ENCODE data around the gene FGGY. TPM values are rescaled to one million over a fixed set of nuclear protein-coding genes. Genes with fewer than 3 reads are reported as not detected.

FGGY gene
- total and polyA plus RNA-seq, 8 donors = 6.2 to 27.0 (median 16.0) TPM

- Histone ChIP-seq H3K4me1 (no peaks in the 10 kb centered on the region), H3K4me3 (no peak overlapping the region), H3K27me3 (no peaks in the 10 kb centered on the region), H3K9me3 (no peaks in the 10 kb centered on the region), H3K36me3 (no peaks in the 10 kb centered on the region), H3K27ac (no peak overlapping the region)
- TF ChIP-seq CTCF (IDR thresholded peaks at IDR 0.05) = no peak
- 98 to 99% methylated on average over 3 of the region's 3 CpGs for whole genome bisulfite sequencing, 2 donors
- FAIRE-seq (no peak), DNase-seq (no peak), ATAC-seq (no peak)
- intact Hi-C loops (cut with DNase I) = loop anchor here in 1 of 3 donors (10.0 kb wide), 1 partner anchor 361 kb away; no protein-coding TSS in a partner anchor
These were observed 27.0 kb downstream of the FGGY start for GRCh38 chr1:59323879-59324278.

- no peak for ATAC-seq
- H3K4me3 ChIP-seq = no peak overlapping the region
- no peak for DNase-seq
- no peak for FAIRE-seq
- intact Hi-C loops (cut with DNase I) = loop anchor here in 1 of 3 donors (10.0 kb wide), 1 partner anchor 356 kb away; no protein-coding TSS in a partner anchor
- no peaks in the 10 kb centered on the region for H3K36me3 ChIP-seq
- no peaks in the 10 kb centered on the region for H3K4me1 ChIP-seq
- H3K27me3 ChIP-seq = no peaks in the 10 kb centered on the region
- WGBS, 2 donors = 95 to 96% methylated on average over 2 of the region's 2 CpGs
- H3K9me3 ChIP-seq = no peaks in the 10 kb centered on the region
- H3K27ac ChIP-seq = no peak overlapping the region
- no peak for TF ChIP-seq CTCF (IDR thresholded peaks at IDR 0.05)
These were observed 31.5 kb downstream of the FGGY start for GRCh38 chr1:59328353-59328752.

GRCh38 chr1:59329412-59330053, 32.6 kb downstream of the FGGY start:
- no peak for DNase-seq
- H3K27ac ChIP-seq = no peak overlapping the region
- intact Hi-C loops (cut with DNase I) = loop anchor here in 1 of 3 donors (10.0 kb wide), 1 partner anchor 355 kb away; no protein-coding TSS in a partner anchor
- 94 to 96% methylated on average over 4 of the region's 4 CpGs for WGBS, 2 donors
- no peaks in the 10 kb centered on the region for H3K4me1 ChIP-seq
- H3K4me3 ChIP-seq = no peak overlapping the region
- no peaks in the 10 kb centered on the region for H3K9me3 ChIP-seq
- H3K27me3 ChIP-seq = no peaks in the 10 kb centered on the region
- TF ChIP-seq CTCF (IDR thresholded peaks at IDR 0.05) = no peak
- H3K36me3 ChIP-seq = no peaks in the 10 kb centered on the region
- no peak for ATAC-seq
- no peak for FAIRE-seq

- H3K9me3 ChIP-seq = no peaks in the 10 kb centered on the region
- no peaks in the 10 kb centered on the region for H3K36me3 ChIP-seq
- 90 to 93% methylated on average over 5 of the region's 5 CpGs for WGBS, 2 donors
- FAIRE-seq = no peak
- DNase-seq = no peak
- no peak overlapping the region for H3K4me3 ChIP-seq
- H3K4me1 ChIP-seq = no peaks in the 10 kb centered on the region
- intact Hi-C loops (cut with DNase I) = no loop called here
- ATAC-seq = no peak
- TF ChIP-seq CTCF (IDR thresholded peaks at IDR 0.05) = no peak
- H3K27me3 ChIP-seq = no peaks in the 10 kb centered on the region
- H3K27ac ChIP-seq = no peak overlapping the region
These were observed 35.1 kb downstream of the FGGY start for GRCh38 chr1:59331686-59332620.
